ENCODE measurements around the gene FAM114A1. TPM values are rescaled to one million over a fixed set of nuclear protein-coding genes. Genes with fewer than 3 reads are reported as not detected.
"Not testable (repeated sequence)": the region's sequence is repeated elsewhere in the genome, so short reads cannot be mapped to it uniquely, and the experiment has no call there.

Gene FAM114A1
- polyA plus RNA-seq, 1 donor, result 53.5 TPM

- DNase-seq, result no peak
Observed at GRCh38 chr4:38968668-38969067, 101.1 kb downstream of the FAM114A1 start.

GRCh38 chr4:38976308-38976707 lies 108.7 kb downstream of the FAM114A1 start:
- DNase-seq, result no peak

- DNase-seq, result no peak
Observed at GRCh38 chr4:38979081-38979480, 111.5 kb downstream of the FAM114A1 start.

- DNase-seq, result no peak
Observed at GRCh38 chr4:38979511-38980230, 112.1 kb downstream of the FAM114A1 start.

GRCh38 chr4:38980903-38981676 lies 113.5 kb downstream of the FAM114A1 start:
- no peak for DNase-seq

GRCh38 chr4:38982361-38983095 lies 114.9 kb downstream of the FAM114A1 start:
- no peak for DNase-seq

- no peak for DNase-seq
Observed at GRCh38 chr4:38983291-38983690, 115.7 kb downstream of the FAM114A1 start.

- peak; percentile 21 for DNase-seq
Observed at GRCh38 chr4:38983787-38984598, 116.4 kb downstream of the FAM114A1 start.

- DNase-seq, result no peak
Observed at GRCh38 chr4:38985410-38986100, 117.9 kb downstream of the FAM114A1 start.

GRCh38 chr4:38987491-38987890 lies 119.9 kb downstream of the FAM114A1 start:
- no peak for DNase-seq

- not testable (repeated sequence) for DNase-seq
Observed at GRCh38 chr4:38988353-38988752, 120.7 kb downstream of the FAM114A1 start.

- no peak for DNase-seq
Observed at GRCh38 chr4:38989487-38989886, 121.9 kb downstream of the FAM114A1 start.

GRCh38 chr4:38990241-38990640 lies 122.6 kb downstream of the FAM114A1 start:
- DNase-seq, result no peak

GRCh38 chr4:38993683-38994082 lies 126.1 kb downstream of the FAM114A1 start:
- DNase-seq, result no peak

GRCh38 chr4:38994135-38994534 lies 126.5 kb downstream of the FAM114A1 start:
- no peak for DNase-seq

Other genes with a start within 250 kb of the FAM114A1 start
- gene KLF3, start 203.6 kb upstream of the FAM114A1 start, polyA plus RNA-seq (ENCODE audit: insufficient read length), result 34.0 TPM
- gene TLR10, start 84.8 kb upstream of the FAM114A1 start, polyA plus RNA-seq (ENCODE audit: insufficient read length), result 0.41 TPM
- 3.1 TPM for gene TLR1, start 63.0 kb upstream of the FAM114A1 start, polyA plus RNA-seq (ENCODE audit: insufficient read length)
- 1.4 TPM for gene TLR6, start 11.0 kb upstream of the FAM114A1 start, polyA plus RNA-seq (ENCODE audit: insufficient read length)
- 0.13 TPM for gene TMEM156, start 164.6 kb downstream of the FAM114A1 start, polyA plus RNA-seq (ENCODE audit: insufficient read length)
- 19.6 TPM for gene KLHL5, start 194.4 kb downstream of the FAM114A1 start, polyA plus RNA-seq (ENCODE audit: insufficient read length)